GM03348 (cell line): Measurements from ENCODE around the gene FAM149A.

Experiments used
- DNase-seq: peaks from one replicate; pipeline ENCODE4 v3.0.0; 2012; ENCODE audit warnings: low spot score

FAM149A gene

DNA sequence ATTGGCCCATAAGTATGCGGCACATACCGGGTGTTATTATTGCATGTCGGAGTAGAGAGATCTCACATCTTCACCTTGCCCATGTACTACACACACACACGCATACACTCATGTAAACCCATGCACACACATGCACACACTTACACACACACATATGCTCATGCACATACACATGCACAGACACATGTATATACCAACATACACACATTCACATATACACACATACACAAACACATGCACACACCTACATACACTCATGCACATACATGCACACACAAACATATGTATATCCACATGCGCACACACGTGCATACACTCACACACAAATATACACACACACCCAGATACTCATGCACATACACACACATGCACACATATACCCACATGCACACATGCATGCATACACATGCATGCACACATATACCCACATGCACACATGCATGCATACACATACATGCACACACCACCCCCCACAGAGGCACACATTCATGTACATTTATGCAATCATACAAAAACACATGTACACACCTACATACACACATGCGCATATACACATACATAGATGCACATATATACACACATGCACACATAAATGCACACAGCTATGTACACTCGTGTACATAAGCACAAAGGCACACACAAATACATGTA is 98.1 kb downstream of the FAM149A start:
- no peak for DNase-seq

DNA sequence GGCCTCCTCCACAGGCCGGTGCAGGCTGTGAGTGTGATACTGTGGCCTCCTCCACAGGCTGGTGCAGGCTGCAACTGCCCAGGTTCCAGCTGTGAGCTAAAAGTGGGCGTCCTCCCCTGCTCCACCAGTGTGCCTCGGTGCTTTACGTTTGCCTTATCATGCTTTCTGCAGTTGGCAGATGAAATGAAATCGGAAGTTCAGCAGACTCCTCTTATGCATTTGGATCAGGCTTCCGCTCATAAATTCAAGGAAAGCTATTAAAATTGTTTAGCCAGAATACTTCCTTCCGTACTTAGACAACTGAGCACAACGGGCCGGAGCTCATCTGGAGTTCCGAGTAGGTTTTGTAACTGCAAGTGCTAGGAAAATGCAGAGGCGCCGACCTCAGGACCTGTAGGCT is 98.9 kb downstream of the FAM149A start:
- no peak for DNase-seq

DNA sequence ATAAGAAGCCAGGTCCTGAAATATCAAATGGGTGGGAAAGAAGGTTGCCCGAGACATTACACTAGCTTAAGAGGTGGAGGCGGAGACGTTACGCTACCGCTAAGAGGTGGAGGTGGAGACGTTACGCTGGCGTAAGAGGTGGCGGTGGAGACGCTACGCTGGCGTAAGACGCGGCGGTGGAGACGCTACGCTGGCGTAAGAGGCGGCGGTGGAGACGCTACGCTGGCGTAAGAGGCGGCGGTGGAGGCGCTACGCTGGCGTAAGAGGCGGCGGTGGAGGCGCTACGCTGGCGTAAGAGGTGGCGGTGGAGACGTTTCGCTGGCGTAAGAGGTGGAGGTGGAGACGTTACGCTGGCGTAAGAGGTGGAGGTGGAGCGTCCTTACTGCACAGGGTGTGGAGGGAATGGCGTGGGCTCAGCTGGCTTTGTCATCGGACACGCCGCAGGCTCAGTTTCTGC is 99.6 kb downstream of the FAM149A start:
- no peak for DNase-seq

DNA sequence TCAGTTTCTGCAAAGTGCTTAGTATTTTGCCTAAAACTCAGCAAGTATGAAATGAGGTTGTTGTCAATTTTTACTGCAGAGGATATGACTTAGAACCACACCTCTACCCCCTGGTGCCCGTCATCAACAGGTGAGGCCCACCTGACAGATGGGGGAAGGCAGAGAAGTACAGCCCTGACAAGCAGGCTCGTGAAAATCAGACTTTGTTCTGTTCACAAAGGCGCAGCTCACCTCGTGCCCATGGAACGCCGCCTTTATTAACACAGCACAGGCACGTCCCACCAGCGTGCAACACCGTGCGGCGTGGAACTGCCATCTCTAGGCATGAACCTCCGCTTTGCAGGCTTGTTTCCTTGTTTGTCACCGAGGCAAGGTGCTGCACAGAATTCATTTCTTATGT is 100.2 kb downstream of the FAM149A start:
- no peak for DNase-seq

DNA sequence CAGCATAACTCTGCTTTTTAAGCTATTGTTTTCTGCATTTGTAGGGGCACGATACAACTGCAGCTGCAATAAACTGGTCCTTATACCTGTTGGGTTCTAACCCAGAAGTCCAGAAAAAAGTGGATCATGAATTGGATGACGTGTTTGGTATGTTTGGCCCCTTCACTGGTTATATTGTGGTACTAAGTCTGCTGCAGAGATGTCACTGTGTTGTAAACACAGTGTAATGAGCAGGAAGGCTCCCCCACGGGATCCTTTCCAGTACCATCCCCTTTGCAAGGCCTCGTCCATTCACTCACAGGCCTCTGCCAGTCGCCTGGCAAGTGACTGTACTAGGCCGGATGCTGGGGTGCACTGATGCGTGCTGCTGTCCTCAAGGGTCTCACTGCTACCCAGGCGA is 100.7 kb downstream of the FAM149A start:
- no peak for DNase-seq

DNA sequence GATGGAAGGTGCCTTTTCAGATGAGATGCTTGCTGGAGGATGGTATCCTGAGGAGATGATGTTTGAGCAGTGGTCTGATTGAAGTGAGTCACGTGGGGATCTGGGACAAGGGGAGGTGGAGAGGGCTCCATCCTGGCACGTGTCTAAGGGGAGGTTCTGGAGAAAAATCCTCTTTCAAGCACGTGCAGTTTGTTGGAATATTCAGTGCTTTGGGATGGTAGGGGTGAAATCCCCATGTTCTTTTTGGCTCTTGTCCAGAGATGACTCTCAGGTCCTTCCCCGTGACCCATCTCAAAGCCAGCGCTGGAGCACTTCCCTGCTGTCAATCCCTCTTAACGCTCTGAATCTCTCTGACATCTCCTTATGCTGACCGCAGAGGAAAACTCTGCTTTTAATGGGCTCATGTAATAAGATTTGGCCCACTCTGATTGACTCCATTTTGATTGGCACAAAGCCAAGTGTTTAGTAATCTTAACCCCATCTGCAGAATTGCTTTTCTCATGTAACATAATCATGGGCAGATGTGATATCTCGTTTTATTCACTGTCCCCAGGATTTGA is 112.0 kb downstream of the FAM149A start:
- no peak for DNase-seq

DNA sequence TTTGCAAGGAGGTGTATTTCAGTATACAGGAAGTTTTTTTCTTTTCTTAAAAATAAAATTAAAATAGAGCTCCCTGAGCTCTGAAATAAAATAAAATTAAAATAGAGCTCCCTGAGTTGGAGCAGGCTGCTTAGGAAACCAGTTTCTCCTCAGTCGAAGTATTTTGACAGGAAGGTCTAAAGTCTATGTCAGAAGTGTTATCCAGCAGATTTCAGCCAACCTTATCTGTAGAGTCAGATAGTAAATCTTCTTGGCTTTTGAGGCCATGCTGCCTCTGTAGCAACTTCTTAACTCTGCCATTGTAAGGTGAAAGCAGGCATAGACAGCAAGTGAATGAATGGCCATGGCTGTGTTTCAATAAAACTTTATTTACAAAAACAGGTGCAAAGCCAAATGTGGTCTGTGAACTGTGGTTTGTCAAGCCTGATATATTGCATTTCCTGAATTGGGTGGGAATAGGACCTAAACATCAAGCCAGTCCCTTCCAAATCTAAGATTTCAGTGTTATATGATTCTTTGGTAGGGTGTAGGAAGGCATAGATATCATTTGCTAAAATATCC is 113.3 kb downstream of the FAM149A start:
- DNase-seq: no peak

DNA sequence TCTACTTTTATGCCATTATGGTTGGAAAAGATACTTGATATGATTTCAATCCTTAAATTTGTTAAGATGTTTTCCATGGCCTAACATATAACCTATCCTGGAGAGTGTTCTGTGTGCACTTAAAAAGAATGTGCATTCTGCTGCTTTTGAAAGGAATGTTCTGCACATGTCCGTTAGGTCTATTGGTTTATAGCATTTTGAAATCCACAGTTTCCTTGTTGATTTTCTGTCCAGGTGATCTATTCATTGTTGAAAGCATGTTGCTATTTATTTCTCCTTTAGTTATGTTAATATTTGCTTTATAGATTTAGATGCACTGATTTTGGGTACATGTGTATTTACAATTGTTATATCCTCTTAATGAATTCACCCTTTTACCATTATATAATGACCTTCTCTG is 117.1 kb downstream of the FAM149A start:
- no peak for DNase-seq
